ENCODE data around the gene TP53INP2.

The TP53INP2 gene

GRCh38 chr20:34680586-34681175, 23.5 kb upstream of the TP53INP2 start:
- H3K27me3 ChIP-seq (replicated peaks; ENCODE audit: control insufficient read depth, insufficient read depth, low read length), result no peaks in the 10 kb centered on the region
- H3K4me1 ChIP-seq (ENCODE audit: control insufficient read depth, insufficient read depth, low read length), result peaks cover 4% of the 10 kb centered on the region
- DNase-seq (ENCODE audit: low read depth), result peak; percentile 11
- H3K9ac ChIP-seq (ENCODE audit: low read length), result no peak overlapping the region
- no peaks in the 10 kb centered on the region for H3K9me3 ChIP-seq (ENCODE audit: control insufficient read depth, low read length)
- no peaks in the 10 kb centered on the region for H3K36me3 ChIP-seq (ENCODE audit: control insufficient read depth, insufficient read depth, low read length, severe bottlenecking)
- no peak overlapping the region for H3K4me3 ChIP-seq (ENCODE audit: low read length)

DNA sequence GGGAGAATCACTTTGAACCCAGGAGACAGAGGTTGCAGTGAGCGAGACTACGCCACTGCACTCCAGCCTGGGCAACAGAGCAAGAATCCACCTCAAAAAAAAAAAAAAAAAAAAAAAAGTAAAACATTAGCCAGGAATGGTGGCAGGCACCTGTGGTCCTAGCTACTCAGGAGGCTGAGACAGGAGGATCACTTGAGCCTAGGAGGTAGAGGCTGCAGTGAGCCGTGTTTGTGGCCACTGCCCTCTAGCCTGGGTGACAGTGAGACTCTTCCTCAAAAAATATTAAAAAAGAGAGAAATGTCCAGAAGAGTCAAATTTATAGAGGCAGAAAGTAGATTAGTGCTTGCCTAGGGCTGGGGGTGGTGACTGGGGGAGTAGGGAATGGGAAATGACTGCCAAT, 20.5 kb upstream of the TP53INP2 start:
- Histone ChIP-seq H3K4me3 (ENCODE audit: low read length) (no peak overlapping the region), H3K4me1 (ENCODE audit: control insufficient read depth, insufficient read depth, low read length) (no peaks in the 10 kb centered on the region), H3K9me3 (ENCODE audit: control insufficient read depth, low read length) (no peaks in the 10 kb centered on the region), H3K36me3 (ENCODE audit: control insufficient read depth, insufficient read depth, low read length, severe bottlenecking) (no peaks in the 10 kb centered on the region), H3K27me3 (replicated peaks; ENCODE audit: control insufficient read depth, insufficient read depth, low read length) (no peaks in the 10 kb centered on the region), H3K9ac (ENCODE audit: low read length) (no peak overlapping the region)
- no peak for DNase-seq (ENCODE audit: low read depth)

DNA sequence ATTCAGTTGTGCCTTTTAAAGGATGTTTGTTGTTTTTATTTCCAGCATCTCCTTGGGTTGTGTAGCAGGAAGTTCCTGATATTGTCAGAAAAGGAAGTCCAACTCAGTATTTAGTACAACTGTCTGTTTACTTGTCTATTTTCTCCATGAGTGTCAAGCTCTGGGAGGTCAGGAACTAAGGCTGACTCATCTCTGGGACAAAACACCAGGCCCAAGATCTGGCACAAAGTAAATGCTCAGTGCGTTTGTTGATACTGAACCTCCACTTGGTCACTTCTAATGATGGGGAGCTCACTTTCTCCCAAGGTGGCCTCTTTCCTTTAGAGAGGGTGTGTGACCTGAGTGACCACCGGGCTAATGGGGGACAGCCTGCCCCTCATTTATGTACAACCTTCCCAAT, 14.7 kb upstream of the TP53INP2 start:
- no peak overlapping the region for H3K9ac ChIP-seq (ENCODE audit: low read length)
- no peaks in the 10 kb centered on the region for H3K36me3 ChIP-seq (ENCODE audit: control insufficient read depth, insufficient read depth, low read length, severe bottlenecking)
- H3K9me3 ChIP-seq (ENCODE audit: control insufficient read depth, low read length), result no peaks in the 10 kb centered on the region
- DNase-seq (ENCODE audit: low read depth), result no peak
- H3K27me3 ChIP-seq (replicated peaks; ENCODE audit: control insufficient read depth, insufficient read depth, low read length), result no peaks in the 10 kb centered on the region
- H3K4me1 ChIP-seq (ENCODE audit: control insufficient read depth, insufficient read depth, low read length), result no peaks in the 10 kb centered on the region
- no peak overlapping the region for H3K4me3 ChIP-seq (ENCODE audit: low read length)

- Histone ChIP-seq H3K36me3 (ENCODE audit: control insufficient read depth, insufficient read depth, low read length, severe bottlenecking) (no peaks in the 10 kb centered on the region), H3K9me3 (ENCODE audit: control insufficient read depth, low read length) (no peaks in the 10 kb centered on the region), H3K4me1 (ENCODE audit: control insufficient read depth, insufficient read depth, low read length) (no peaks in the 10 kb centered on the region), H3K9ac (ENCODE audit: low read length) (no peak overlapping the region), H3K4me3 (ENCODE audit: low read length) (no peak overlapping the region), H3K27me3 (replicated peaks; ENCODE audit: control insufficient read depth, insufficient read depth, low read length) (no peaks in the 10 kb centered on the region)
- no peak for DNase-seq (ENCODE audit: low read depth)
Measured at GRCh38 chr20:34691838-34692237, 12.3 kb upstream of the TP53INP2 start.

GRCh38 chr20:34693414-34693813, 10.7 kb upstream of the TP53INP2 start:
- DNase-seq (ENCODE audit: low read depth), result no peak
- no peaks in the 10 kb centered on the region for H3K27me3 ChIP-seq (replicated peaks; ENCODE audit: control insufficient read depth, insufficient read depth, low read length)

DNA sequence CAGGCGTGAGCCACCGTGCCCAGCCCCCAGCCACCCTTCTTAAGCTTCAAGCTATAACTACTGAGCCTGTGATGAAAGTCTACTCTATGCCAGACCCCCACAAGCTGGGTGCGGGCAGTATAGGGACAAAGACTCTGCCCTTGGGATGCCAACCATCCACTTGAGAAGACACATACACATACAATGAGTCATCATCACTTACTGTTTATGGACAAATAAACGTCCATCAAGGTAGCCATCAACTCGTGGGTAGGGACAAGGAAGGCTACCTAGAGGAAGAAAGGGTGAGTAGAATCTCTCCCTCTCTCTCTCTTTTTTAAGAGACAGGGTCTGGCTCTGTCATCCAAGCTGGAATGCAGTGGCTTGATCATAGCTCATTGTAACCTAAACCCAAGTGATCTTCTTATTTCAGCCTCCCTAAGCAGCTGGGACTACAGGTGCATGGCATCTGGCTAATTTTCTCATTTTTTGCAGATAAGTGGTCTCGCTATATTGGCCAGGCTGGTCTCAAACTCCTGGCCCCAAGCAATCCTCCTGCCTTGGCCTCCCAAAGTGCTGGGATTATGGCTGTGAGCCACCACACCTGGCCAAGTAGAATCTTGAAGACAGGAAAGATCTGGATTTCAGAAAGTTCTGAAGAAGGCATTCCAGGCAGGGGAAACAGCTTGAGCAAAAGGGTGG, 2.6 kb upstream of the TP53INP2 start:
- H3K36me3 ChIP-seq (ENCODE audit: control insufficient read depth, insufficient read depth, low read length, severe bottlenecking), result no peaks in the 10 kb centered on the region
- H3K9ac ChIP-seq (ENCODE audit: low read length), result no peak overlapping the region
- DNase-seq (ENCODE audit: low read depth), result no peak
- peaks cover 9% of the 10 kb centered on the region for H3K27me3 ChIP-seq (replicated peaks; ENCODE audit: control insufficient read depth, insufficient read depth, low read length)
- peaks cover 25% of the 10 kb centered on the region for H3K4me1 ChIP-seq (ENCODE audit: control insufficient read depth, insufficient read depth, low read length)
- no peak overlapping the region for H3K4me3 ChIP-seq (ENCODE audit: low read length)
- no peaks in the 10 kb centered on the region for H3K9me3 ChIP-seq (ENCODE audit: control insufficient read depth, low read length)

More at GRCh38 chr20:34693414-34693813, 10.7 kb upstream of the TP53INP2 start:
- H3K9me3 ChIP-seq (ENCODE audit: control insufficient read depth, low read length), result no peaks in the 10 kb centered on the region
- H3K4me1 ChIP-seq (ENCODE audit: control insufficient read depth, insufficient read depth, low read length), result no peaks in the 10 kb centered on the region
- H3K4me3 ChIP-seq (ENCODE audit: low read length), result no peak overlapping the region
- H3K36me3 ChIP-seq (ENCODE audit: control insufficient read depth, insufficient read depth, low read length, severe bottlenecking), result no peaks in the 10 kb centered on the region
- no peak overlapping the region for H3K9ac ChIP-seq (ENCODE audit: low read length)

- H3K9ac ChIP-seq (ENCODE audit: low read length), result peak overlapping the region; percentile 90
- H3K4me3 ChIP-seq (ENCODE audit: low read length), result peak overlapping the region; percentile 94
- peaks cover 9% of the 10 kb centered on the region for H3K27me3 ChIP-seq (replicated peaks; ENCODE audit: control insufficient read depth, insufficient read depth, low read length)
- no peaks in the 10 kb centered on the region for H3K9me3 ChIP-seq (ENCODE audit: control insufficient read depth, low read length)
- peaks cover 28% of the 10 kb centered on the region for H3K4me1 ChIP-seq (ENCODE audit: control insufficient read depth, insufficient read depth, low read length)
- no peak for DNase-seq (ENCODE audit: low read depth)
- H3K36me3 ChIP-seq (ENCODE audit: control insufficient read depth, insufficient read depth, low read length, severe bottlenecking), result no peaks in the 10 kb centered on the region
Measured at GRCh38 chr20:34703061-34703423, 1.1 kb upstream of the TP53INP2 start.

- peaks cover 9% of the 10 kb centered on the region for H3K27me3 ChIP-seq (replicated peaks; ENCODE audit: control insufficient read depth, insufficient read depth, low read length)
- H3K9ac ChIP-seq (ENCODE audit: low read length), result peak overlapping the region; percentile 90
- H3K36me3 ChIP-seq (ENCODE audit: control insufficient read depth, insufficient read depth, low read length, severe bottlenecking), result no peaks in the 10 kb centered on the region
- H3K4me1 ChIP-seq (ENCODE audit: control insufficient read depth, insufficient read depth, low read length), result peaks cover 33% of the 10 kb centered on the region
- DNase-seq (ENCODE audit: low read depth), result peak; percentile 70
- no peaks in the 10 kb centered on the region for H3K9me3 ChIP-seq (ENCODE audit: control insufficient read depth, low read length)
- peak overlapping the region; percentile 94 for H3K4me3 ChIP-seq (ENCODE audit: low read length)
Measured at GRCh38 chr20:34703424-34704176, 544 bp upstream of the TP53INP2 start.

GRCh38 chr20:34705008-34705396, 858 bp downstream of the TP53INP2 start:
- no peak for DNase-seq (ENCODE audit: low read depth)
- H3K27me3 ChIP-seq (replicated peaks; ENCODE audit: control insufficient read depth, insufficient read depth, low read length), result peaks cover 9% of the 10 kb centered on the region
- H3K4me3 ChIP-seq (ENCODE audit: low read length), result peak overlapping the region; percentile 94
- no peaks in the 10 kb centered on the region for H3K36me3 ChIP-seq (ENCODE audit: control insufficient read depth, insufficient read depth, low read length, severe bottlenecking)
- peaks cover 33% of the 10 kb centered on the region for H3K4me1 ChIP-seq (ENCODE audit: control insufficient read depth, insufficient read depth, low read length)
- peak overlapping the region; percentile 92 for H3K9ac ChIP-seq (ENCODE audit: low read length)
- no peaks in the 10 kb centered on the region for H3K9me3 ChIP-seq (ENCODE audit: control insufficient read depth, low read length)

DNA sequence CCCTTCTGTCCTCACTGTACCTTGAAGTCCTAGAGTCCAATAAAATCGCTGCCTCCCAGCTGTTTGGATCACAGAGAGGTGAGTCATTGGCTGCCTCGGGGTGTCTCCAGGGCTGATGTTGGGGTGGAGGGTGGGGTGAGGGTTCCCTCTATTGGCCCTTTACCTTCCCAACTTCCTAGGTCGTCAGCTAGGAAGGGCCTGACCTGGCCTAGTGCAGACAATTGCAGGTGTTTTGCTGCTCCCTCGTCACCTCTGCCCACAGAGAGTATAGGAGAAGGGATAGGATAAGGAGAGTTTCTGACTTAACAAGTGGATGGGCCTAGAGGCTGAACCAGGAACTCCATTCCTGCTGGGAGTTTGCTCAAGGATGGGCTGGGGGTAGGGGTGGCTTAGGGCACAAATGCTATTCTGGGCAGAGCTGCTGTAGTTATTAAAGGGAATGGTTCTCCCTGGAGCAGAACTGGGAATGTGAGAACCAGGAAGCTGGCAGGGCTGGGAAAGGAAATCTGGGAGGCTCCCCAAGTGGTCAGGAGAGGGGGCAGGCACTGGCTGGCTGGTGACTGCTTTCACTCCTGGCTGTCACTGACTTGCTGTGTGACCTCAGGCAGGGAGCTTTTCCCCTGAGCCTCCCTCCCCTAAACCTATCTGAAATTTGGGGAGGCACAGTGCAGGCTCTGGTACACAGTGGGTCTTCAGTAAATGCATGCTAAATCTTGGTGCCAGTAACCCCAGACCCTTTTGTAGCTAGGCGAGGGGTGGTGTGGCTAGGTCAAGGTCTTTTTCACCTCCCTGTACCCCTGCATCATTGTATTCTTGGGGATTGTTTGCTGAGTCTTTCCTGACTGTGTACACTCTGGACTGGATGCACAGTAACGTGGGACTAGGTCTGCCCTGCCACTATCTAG, 1.5 kb downstream of the TP53INP2 start:
- H3K9ac ChIP-seq (ENCODE audit: low read length), result peak overlapping the region; percentile 92
- peak; percentile 71 for DNase-seq (ENCODE audit: low read depth)
- H3K4me1 ChIP-seq (ENCODE audit: control insufficient read depth, insufficient read depth, low read length), result peaks cover 33% of the 10 kb centered on the region
- H3K4me3 ChIP-seq (ENCODE audit: low read length), result peak overlapping the region; percentile 94
- no peaks in the 10 kb centered on the region for H3K9me3 ChIP-seq (ENCODE audit: control insufficient read depth, low read length)
- no peaks in the 10 kb centered on the region for H3K36me3 ChIP-seq (ENCODE audit: control insufficient read depth, insufficient read depth, low read length, severe bottlenecking)
- H3K27me3 ChIP-seq (replicated peaks; ENCODE audit: control insufficient read depth, insufficient read depth, low read length), result peaks cover 9% of the 10 kb centered on the region
